IPS DF 19.7 (cell line): ENCODE data around the gene RIPPLY3.

Experiments
- DNase-seq: peaks from one replicate; pipeline ENCODE4 v3.0.0-alpha.2; 2013; ENCODE audit warnings: low read depth, low spot score

The RIPPLY3 gene

GRCh38 chr21:37061926-37062592, 55.6 kb downstream of the RIPPLY3 start:
- no peak for DNase-seq

- DNase-seq = no peak
These were observed 56.1 kb downstream of the RIPPLY3 start for GRCh38 chr21:37062593-37062935.

GRCh38 chr21:37063433-37063832, 56.9 kb downstream of the RIPPLY3 start:
- DNase-seq = no peak

GRCh38 chr21:37064841-37065240, 58.3 kb downstream of the RIPPLY3 start:
- DNase-seq = no peak

GRCh38 chr21:37065561-37066177, 59.2 kb downstream of the RIPPLY3 start:
- no peak for DNase-seq
